ENCODE data around the gene ZNF319. TPM values are rescaled to one million over a fixed set of nuclear protein-coding genes. Genes with fewer than 3 reads are reported as not detected.
"Not testable (repeated sequence)": the region's sequence is repeated elsewhere in the genome, so short reads cannot be mapped to it uniquely, and the experiment has no call there.

The ZNF319 gene
- total RNA-seq, 4 donors from 2014 or later, result 3.3 to 12.1 (median 8.4) TPM

- peak in 1 of 3 donors; percentile 22 for DNase-seq
Measured at GRCh38 chr16:57979006-57979585, 21.4 kb downstream of the ZNF319 start.

GRCh38 chr16:57978070-57978465, 22.4 kb downstream of the ZNF319 start:
- not testable (repeated sequence) for H3K9me3 ChIP-seq, H3K27ac ChIP-seq, H3K36me3 ChIP-seq, H3K4me1 ChIP-seq, DNase-seq, H3K27me3 ChIP-seq, H3K4me3 ChIP-seq

More at GRCh38 chr16:57979006-57979585, 21.4 kb downstream of the ZNF319 start:
- H3K9me3 ChIP-seq, result no peaks in the 10 kb centered on the region
- no peak for TF ChIP-seq POLR2A (IDR thresholded peaks at IDR 0.05)
- no peak for TF ChIP-seq CTCF (IDR thresholded peaks at IDR 0.05)
- no peaks in the 10 kb centered on the region for H3K36me3 ChIP-seq
- H3K27me3 ChIP-seq, result no peaks in the 10 kb centered on the region
- H3K4me1 ChIP-seq, result peaks cover 0 to under 1% (median under 1%) of the 10 kb centered on the region in 4 donors
- no peak overlapping the region for H3K27ac ChIP-seq
- H3K4me3 ChIP-seq, result no peak overlapping the region

GRCh38 chr16:57977418-57978069, 22.9 kb downstream of the ZNF319 start:
- no peaks in the 10 kb centered on the region for H3K4me1 ChIP-seq
- no peaks in the 10 kb centered on the region for H3K9me3 ChIP-seq
- H3K36me3 ChIP-seq, result no peaks in the 10 kb centered on the region
- no peak for DNase-seq
- H3K4me3 ChIP-seq, result no peak overlapping the region
- TF ChIP-seq POLR2A (IDR thresholded peaks at IDR 0.05), result no peak
- no peak for TF ChIP-seq CTCF (IDR thresholded peaks at IDR 0.05)
- H3K27ac ChIP-seq, result no peak overlapping the region
- H3K27me3 ChIP-seq, result no peaks in the 10 kb centered on the region

- no peak for DNase-seq
- Histone ChIP-seq H3K9me3 (no peaks in the 10 kb centered on the region), H3K27ac (no peak overlapping the region), H3K4me3 (no peak overlapping the region), H3K4me1 (no peaks in the 10 kb centered on the region), H3K36me3 (no peaks in the 10 kb centered on the region), H3K27me3 (no peaks in the 10 kb centered on the region)
- TF ChIP-seq POLR2A (IDR thresholded peaks at IDR 0.05) (no peak), CTCF (IDR thresholded peaks at IDR 0.05) (no peak)
Measured at GRCh38 chr16:57976331-57976796, 24.1 kb downstream of the ZNF319 start.

- Histone ChIP-seq H3K27ac (no peak overlapping the region), H3K27me3 (no peaks in the 10 kb centered on the region), H3K36me3 (no peaks in the 10 kb centered on the region), H3K9me3 (no peaks in the 10 kb centered on the region), H3K4me3 (no peak overlapping the region), H3K4me1 (no peaks in the 10 kb centered on the region)
- no peak for DNase-seq
- TF ChIP-seq CTCF (IDR thresholded peaks at IDR 0.05) (no peak), POLR2A (IDR thresholded peaks at IDR 0.05) (no peak)
Measured at GRCh38 chr16:57972306-57972705, 28.2 kb downstream of the ZNF319 start.

- no peaks in the 10 kb centered on the region for H3K4me1 ChIP-seq
- DNase-seq, result no peak
- no peak for TF ChIP-seq CTCF (IDR thresholded peaks at IDR 0.05)
- TF ChIP-seq POLR2A (IDR thresholded peaks at IDR 0.05), result no peak
- H3K27ac ChIP-seq, result no peak overlapping the region
- H3K27me3 ChIP-seq, result no peaks in the 10 kb centered on the region
- no peaks in the 10 kb centered on the region for H3K36me3 ChIP-seq
- no peak overlapping the region for H3K4me3 ChIP-seq
- no peaks in the 10 kb centered on the region for H3K9me3 ChIP-seq
Measured at GRCh38 chr16:57971848-57972247, 28.6 kb downstream of the ZNF319 start.

Data from Peyer's patch (tissue), 4 donors.